WTC11 (cell line): Measurements from ENCODE around the gene PNMA6E.

Source experiments
- ATF1 ChIP-seq: sonication (generic); formaldehyde crosslinking; IDR thresholded peaks from 2 replicates; pipeline ENCODE4 v1.8.1; 2023; ENCODE audit warnings: mild to moderate bottlenecking, moderate library complexity, missing genetic modification reagents
- ATF3 ChIP-seq: sonication (generic); formaldehyde crosslinking; conservative IDR thresholded peaks from 2 replicates; pipeline ENCODE4 v1.8.1; 2022; ENCODE audit warnings: mild to moderate bottlenecking, missing genetic modification reagents
- CTCF ChIP-seq: fragments of 200-600 bp; IDR thresholded peaks from 2 replicates; pipeline ENCODE4 v1.8.0; 2022; ENCODE audit warnings: antibody characterized with exemption
- E2F5 ChIP-seq: sonication (generic); formaldehyde crosslinking; IDR thresholded peaks from 2 replicates; pipeline ENCODE4 v1.8.1; 2022; ENCODE audit warnings: mild to moderate bottlenecking, moderate library complexity, missing genetic modification reagents
- GRHL2 ChIP-seq: fragments of 250-450 bp; sonication (Bioruptor Pico); IDR thresholded peaks from 2 replicates; pipeline ENCODE4 v1.8.0; 2022; ENCODE audit warnings: mild to moderate bottlenecking, moderate library complexity; ENCODE audit not compliant: insufficient replicate concordance, severe bottlenecking
- SP1 ChIP-seq: sonication (generic); formaldehyde crosslinking; conservative IDR thresholded peaks from 2 replicates; pipeline ENCODE4 v1.8.1; 2022; ENCODE audit warnings: missing genetic modification reagents
- TEAD1 ChIP-seq: sonication (generic); formaldehyde crosslinking; IDR thresholded peaks from 2 replicates; pipeline ENCODE4 v1.8.0; 2022; ENCODE audit warnings: mild to moderate bottlenecking, missing genetic modification reagents
- TF ChIP-seq, protein P1 (sequence below): sonication (generic); formaldehyde crosslinking; IDR thresholded peaks from 2 replicates; pipeline ENCODE4 v1.8.0; 2022; ENCODE audit warnings: mild to moderate bottlenecking, missing genetic modification reagents
- TF ChIP-seq, protein P2 (sequence below): sonication (generic); formaldehyde crosslinking; IDR thresholded peaks from 2 replicates; pipeline ENCODE4 v1.8.0; 2022; ENCODE audit warnings: mild to moderate bottlenecking, missing genetic modification reagents

GRCh38 chrX:153426204-153426603, 25.1 kb upstream of the PNMA6E start:
- TF ChIP-seq, protein P1, sequence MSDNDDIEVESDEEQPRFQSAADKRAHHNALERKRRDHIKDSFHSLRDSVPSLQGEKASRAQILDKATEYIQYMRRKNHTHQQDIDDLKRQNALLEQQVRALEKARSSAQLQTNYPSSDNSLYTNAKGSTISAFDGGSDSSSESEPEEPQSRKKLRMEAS: no peak
- TF ChIP-seq SP1 (CRISPR knock-in tag): no peak
- TF ChIP-seq TEAD1 (CRISPR knock-in tag): no peak
- TF ChIP-seq, protein P2, sequence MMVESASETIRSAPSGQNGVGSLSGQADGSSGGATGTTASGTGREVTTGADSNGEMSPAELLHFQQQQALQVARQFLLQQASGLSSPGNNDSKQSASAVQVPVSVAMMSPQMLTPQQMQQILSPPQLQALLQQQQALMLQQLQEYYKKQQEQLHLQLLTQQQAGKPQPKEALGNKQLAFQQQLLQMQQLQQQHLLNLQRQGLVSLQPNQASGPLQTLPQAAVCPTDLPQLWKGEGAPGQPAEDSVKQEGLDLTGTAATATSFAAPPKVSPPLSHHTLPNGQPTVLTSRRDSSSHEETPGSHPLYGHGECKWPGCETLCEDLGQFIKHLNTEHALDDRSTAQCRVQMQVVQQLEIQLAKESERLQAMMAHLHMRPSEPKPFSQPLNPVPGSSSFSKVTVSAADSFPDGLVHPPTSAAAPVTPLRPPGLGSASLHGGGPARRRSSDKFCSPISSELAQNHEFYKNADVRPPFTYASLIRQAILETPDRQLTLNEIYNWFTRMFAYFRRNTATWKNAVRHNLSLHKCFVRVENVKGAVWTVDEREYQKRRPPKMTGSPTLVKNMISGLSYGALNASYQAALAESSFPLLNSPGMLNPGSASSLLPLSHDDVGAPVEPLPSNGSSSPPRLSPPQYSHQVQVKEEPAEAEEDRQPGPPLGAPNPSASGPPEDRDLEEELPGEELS: no peak
- TF ChIP-seq E2F5 (CRISPR knock-in tag): no peak
- no peak for TF ChIP-seq GRHL2 (CRISPR knock-in tag)
- no peak for TF ChIP-seq CTCF
- no peak for TF ChIP-seq ATF1
- no peak for TF ChIP-seq ATF3 (CRISPR knock-in tag)
